BLaER1 treated with 17β-estradiol and CSF1 and Interleukin-3, amounts not matched to agents 10 nM and 100 nM (cell line): ENCODE data around the gene DNAH5.

ENCODE experiments used
- H3K27ac ChIP-seq, 11 experiments: shearing (Covaris generic); formaldehyde crosslinking; 2 replicates each; pipeline ENCODE4 v1.8.1; 2022
- H3K27me3 ChIP-seq, 11 experiments: shearing (Covaris generic); formaldehyde crosslinking; 2 replicates each; pipeline ENCODE4 v1.8.1; 2022
- H3K36me3 ChIP-seq, 11 experiments: shearing (Covaris generic); formaldehyde crosslinking; 2 replicates each; pipeline ENCODE4 v1.8.1; 2022
- H3K4me1 ChIP-seq, 10 experiments: shearing (Covaris generic); formaldehyde crosslinking; 2 replicates each; pipeline ENCODE4 v1.8.1; 2022
- H3K4me2 ChIP-seq, 11 experiments: shearing (Covaris generic); formaldehyde crosslinking; 2 replicates each; pipeline ENCODE4 v1.8.1; 2022
- H3K4me3 ChIP-seq, 10 experiments: shearing (Covaris generic); formaldehyde crosslinking; 2 replicates each; pipeline ENCODE4 v1.8.1; 2022
- H3K9ac ChIP-seq, 11 experiments: shearing (Covaris generic); formaldehyde crosslinking; 2 replicates each; pipeline ENCODE4 v1.8.1; 2022
- H3K9me3 ChIP-seq, 11 experiments: shearing (Covaris generic); formaldehyde crosslinking; replicated peaks in 1 of 11; 2 replicates each; pipeline ENCODE4 v1.8.1; 2022
- H4K20me1 ChIP-seq, 11 experiments: shearing (Covaris generic); formaldehyde crosslinking; 2 replicates each; pipeline ENCODE4 v1.8.1; 2022
- Cebpa-rat ChIP-seq, 11 experiments: shearing (Covaris generic); IDR thresholded peaks; 2 replicates each; pipeline ENCODE4 v1.8.1; 2022

Gene DNAH5

DNA sequence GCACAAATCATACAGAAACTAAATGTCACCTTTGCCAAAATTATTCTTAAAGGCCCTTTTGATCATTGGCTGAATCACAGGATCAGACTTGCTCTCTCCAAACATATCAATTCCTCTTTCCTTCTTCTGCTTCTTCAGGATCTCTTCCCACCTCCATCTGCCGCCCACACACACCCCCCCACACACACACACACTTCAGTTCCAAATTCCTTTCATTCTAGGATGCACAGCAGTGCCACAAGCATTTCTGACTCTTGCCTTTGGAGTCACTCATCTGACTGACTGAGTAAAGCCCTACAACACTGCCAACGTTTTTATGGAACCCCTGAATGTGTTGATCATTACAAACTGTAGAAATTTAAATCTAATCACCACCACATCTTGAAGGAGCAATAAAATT lies 22.9 kb downstream of the DNAH5 start:
- H3K4me1 ChIP-seq: no peaks in the 10 kb centered on the region
- H3K9me3 ChIP-seq: no peaks in the 10 kb centered on the region
- no peaks in the 10 kb centered on the region for H4K20me1 ChIP-seq
- no peak overlapping the region for H3K4me3 ChIP-seq
- H3K9ac ChIP-seq: no peak overlapping the region
- H3K27ac ChIP-seq: no peak overlapping the region
- no peak overlapping the region for H3K4me2 ChIP-seq
- TF ChIP-seq Cebpa-rat (IDR thresholded peaks at IDR 0.05): no peak
- no peaks in the 10 kb centered on the region for H3K27me3 ChIP-seq
- H3K36me3 ChIP-seq: no peaks in the 10 kb centered on the region

DNA sequence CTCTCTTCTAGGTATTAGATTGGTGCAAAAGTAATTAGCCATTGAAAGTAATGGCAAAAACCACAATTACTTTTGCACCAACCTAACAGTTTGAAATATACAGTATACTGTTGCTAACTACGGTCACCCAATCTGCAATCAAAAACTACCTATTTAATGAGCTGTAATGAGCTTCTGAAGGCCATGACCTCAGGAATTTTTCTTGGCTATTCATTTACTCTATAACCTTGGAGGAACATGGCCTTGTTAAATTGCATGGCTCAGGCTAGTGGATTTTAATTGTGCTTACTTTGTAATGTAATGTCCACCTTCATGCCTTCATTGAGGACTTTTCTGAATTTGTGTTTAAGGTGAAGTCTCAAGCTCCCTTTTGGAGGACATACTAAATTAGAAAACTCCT lies 24.7 kb downstream of the DNAH5 start:
- no peak for TF ChIP-seq Cebpa-rat (IDR thresholded peaks at IDR 0.05)
- Histone ChIP-seq H3K9ac (no peak overlapping the region), H4K20me1 (no peaks in the 10 kb centered on the region), H3K9me3 (no peaks in the 10 kb centered on the region), H3K4me2 (no peak overlapping the region), H3K27me3 (no peaks in the 10 kb centered on the region), H3K27ac (no peak overlapping the region), H3K4me3 (no peak overlapping the region), H3K36me3 (no peaks in the 10 kb centered on the region), H3K4me1 (no peaks in the 10 kb centered on the region)

DNA sequence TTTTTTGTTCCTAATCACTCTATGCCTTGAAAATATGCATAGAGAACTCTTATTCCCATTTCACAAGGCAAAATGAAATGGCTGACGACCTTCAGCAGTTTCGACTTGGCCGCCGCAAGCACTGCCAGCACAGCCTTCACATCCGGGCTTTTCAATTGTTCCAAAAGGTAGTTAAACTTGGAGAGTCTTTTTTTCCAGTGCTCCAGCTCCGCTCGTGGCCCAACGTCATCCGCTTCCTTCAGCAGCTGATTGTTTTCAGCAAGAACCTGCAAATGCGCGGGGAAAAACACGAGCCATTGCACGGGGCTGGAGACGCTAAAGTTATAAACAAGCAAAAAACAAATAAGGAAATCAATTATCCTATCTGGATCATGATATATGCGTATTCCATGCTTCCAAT lies 25.4 kb downstream of the DNAH5 start:
- H3K36me3 ChIP-seq: no peaks in the 10 kb centered on the region
- H4K20me1 ChIP-seq: no peaks in the 10 kb centered on the region
- H3K9me3 ChIP-seq: no peaks in the 10 kb centered on the region
- H3K4me2 ChIP-seq: no peak overlapping the region
- no peaks in the 10 kb centered on the region for H3K4me1 ChIP-seq
- no peak for TF ChIP-seq Cebpa-rat (IDR thresholded peaks at IDR 0.05)
- no peak overlapping the region for H3K9ac ChIP-seq
- H3K27me3 ChIP-seq: no peaks in the 10 kb centered on the region
- no peak overlapping the region for H3K4me3 ChIP-seq
- no peak overlapping the region for H3K27ac ChIP-seq

DNA sequence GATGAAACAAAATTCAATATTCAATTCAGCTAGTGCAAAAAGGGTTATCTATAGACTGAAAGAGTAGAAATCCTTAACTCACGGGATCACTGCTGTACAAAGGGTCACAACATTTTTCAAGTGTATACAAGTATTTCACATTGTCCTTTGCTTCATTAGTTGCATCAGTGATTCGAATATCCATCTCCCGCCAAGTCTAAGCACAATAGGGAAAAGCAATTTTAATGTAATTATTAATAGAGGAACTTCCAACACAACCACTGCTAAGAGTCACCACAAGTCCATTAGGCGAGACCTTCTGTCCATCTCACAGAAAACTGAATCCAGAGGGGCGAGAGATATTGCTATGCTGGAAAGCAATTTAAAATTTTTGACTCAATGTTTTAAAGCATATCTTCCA lies 27.4 kb downstream of the DNAH5 start:
- H3K27ac ChIP-seq: no peak overlapping the region
- no peak overlapping the region for H3K9ac ChIP-seq
- H3K27me3 ChIP-seq: no peaks in the 10 kb centered on the region
- no peaks in the 10 kb centered on the region for H4K20me1 ChIP-seq
- no peaks in the 10 kb centered on the region for H3K4me1 ChIP-seq
- H3K4me3 ChIP-seq: no peak overlapping the region
- no peaks in the 10 kb centered on the region for H3K9me3 ChIP-seq
- no peak for TF ChIP-seq Cebpa-rat (IDR thresholded peaks at IDR 0.05)
- H3K36me3 ChIP-seq: no peaks in the 10 kb centered on the region
- H3K4me2 ChIP-seq: no peak overlapping the region

DNA sequence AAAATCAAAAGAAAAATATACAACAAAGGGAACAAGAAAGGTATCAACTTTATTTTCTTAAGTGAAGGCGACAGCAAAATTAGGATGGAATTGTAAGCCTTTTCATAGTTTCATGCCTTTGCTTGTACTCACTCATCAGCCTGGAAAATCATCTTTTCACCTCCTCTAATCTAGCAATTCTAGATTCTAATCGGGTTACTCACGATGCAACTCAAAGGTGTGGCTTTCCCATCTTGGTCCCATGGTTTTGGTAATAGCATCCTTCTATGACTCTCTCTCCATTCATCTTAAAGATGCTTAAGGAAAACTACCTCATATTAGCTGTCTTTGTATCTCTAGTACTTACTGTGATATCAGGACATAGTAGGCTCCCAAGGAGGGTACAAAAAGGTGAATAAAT lies 30.5 kb downstream of the DNAH5 start:
- Histone ChIP-seq H3K4me3 (no peak overlapping the region), H3K4me2 (no peak overlapping the region), H4K20me1 (no peaks in the 10 kb centered on the region), H3K4me1 (no peaks in the 10 kb centered on the region), H3K27me3 (no peaks in the 10 kb centered on the region), H3K36me3 (no peaks in the 10 kb centered on the region), H3K27ac (no peak overlapping the region), H3K9ac (no peak overlapping the region), H3K9me3 (no peaks in the 10 kb centered on the region)
- TF ChIP-seq Cebpa-rat (IDR thresholded peaks at IDR 0.05): no peak

DNA sequence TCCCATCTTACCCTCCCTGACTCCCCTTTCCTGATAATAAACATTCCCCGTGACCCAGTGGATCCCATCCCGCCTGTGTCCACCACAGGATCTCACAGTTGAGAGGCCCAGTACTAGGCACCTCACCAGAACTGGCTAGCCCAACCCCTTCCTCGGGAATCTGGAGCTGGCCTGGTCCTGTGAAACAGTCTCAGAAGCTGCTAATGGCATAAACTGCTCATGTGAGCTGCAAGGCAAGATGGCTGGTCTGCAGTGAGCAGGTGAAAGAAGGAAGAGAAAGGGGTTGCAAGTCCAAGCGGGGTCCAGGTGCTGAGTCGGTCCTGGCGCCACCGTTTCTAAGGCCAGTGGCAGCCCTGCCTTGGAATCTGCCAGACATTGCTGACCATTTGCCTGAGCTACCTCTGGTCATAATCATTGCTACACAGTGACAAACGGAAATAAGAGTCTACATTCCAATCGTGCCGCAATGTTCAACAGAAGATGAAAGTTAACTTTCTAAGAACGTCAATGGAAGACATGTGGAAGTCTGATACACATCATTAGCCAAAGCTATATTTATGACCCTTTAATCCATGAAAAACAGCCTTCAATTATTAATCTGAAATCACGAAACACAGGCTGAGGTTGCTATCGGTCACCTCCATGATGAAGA lies 33.7 kb downstream of the DNAH5 start:
- Histone ChIP-seq H3K4me3 (no peak overlapping the region), H3K27me3 (no peaks in the 10 kb centered on the region), H3K4me1 (no peaks in the 10 kb centered on the region), H3K9ac (no peak overlapping the region), H3K36me3 (no peaks in the 10 kb centered on the region), H3K9me3 (no peaks in the 10 kb centered on the region), H3K27ac (no peak overlapping the region), H4K20me1 (no peaks in the 10 kb centered on the region), H3K4me2 (no peak overlapping the region)
- no peak for TF ChIP-seq Cebpa-rat (IDR thresholded peaks at IDR 0.05)

DNA sequence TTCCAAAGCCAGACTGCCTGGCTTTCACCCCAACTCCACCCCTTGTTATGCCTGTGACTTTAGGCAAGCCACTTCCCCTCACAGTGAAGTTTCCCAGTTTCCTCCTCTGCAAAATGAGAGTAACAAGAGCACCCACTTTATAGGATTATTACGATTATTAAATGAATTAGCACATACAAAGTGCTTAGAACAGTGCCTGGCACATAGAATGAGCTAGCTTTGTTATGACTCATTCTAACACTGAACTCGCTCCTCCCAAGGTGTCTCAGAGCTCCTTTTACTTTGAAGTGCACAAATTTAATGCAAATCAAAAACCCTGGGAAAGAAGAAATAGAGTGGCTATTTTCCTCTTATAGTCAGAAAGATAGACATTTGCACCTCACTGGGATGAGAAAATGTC lies 34.3 kb downstream of the DNAH5 start:
- H3K9me3 ChIP-seq: no peaks in the 10 kb centered on the region
- no peaks in the 10 kb centered on the region for H3K36me3 ChIP-seq
- H3K4me1 ChIP-seq: no peaks in the 10 kb centered on the region
- H4K20me1 ChIP-seq: no peaks in the 10 kb centered on the region
- no peaks in the 10 kb centered on the region for H3K27me3 ChIP-seq
- H3K9ac ChIP-seq: no peak overlapping the region
- TF ChIP-seq Cebpa-rat (IDR thresholded peaks at IDR 0.05): no peak
- H3K4me2 ChIP-seq: no peak overlapping the region
- no peak overlapping the region for H3K27ac ChIP-seq
- H3K4me3 ChIP-seq: no peak overlapping the region

DNA sequence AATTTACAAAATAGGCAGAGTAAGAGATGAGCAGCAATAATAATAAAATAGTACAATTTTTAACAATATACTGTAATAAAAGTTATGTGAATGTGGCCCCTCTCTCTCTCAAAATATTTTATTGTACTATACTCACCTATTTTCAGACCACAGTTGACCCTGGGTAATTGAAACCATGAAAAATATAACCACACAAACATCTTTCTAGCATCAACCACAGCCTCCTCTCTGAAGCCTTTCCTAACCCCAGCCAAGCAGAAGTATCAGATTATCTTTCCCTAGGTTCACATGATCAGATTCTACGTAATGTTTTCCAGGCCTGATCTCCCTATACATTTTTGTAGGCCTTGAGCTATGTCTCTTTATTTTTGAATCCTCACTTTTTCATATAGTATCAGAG lies 35.2 kb downstream of the DNAH5 start:
- H3K36me3 ChIP-seq: no peaks in the 10 kb centered on the region
- H3K9ac ChIP-seq: no peak overlapping the region
- H3K4me2 ChIP-seq: no peak overlapping the region
- no peak overlapping the region for H3K27ac ChIP-seq
- H3K4me1 ChIP-seq: no peaks in the 10 kb centered on the region
- no peak for TF ChIP-seq Cebpa-rat (IDR thresholded peaks at IDR 0.05)
- H3K27me3 ChIP-seq: no peaks in the 10 kb centered on the region
- H4K20me1 ChIP-seq: no peaks in the 10 kb centered on the region
- no peaks in the 10 kb centered on the region for H3K9me3 ChIP-seq
- no peak overlapping the region for H3K4me3 ChIP-seq

DNA sequence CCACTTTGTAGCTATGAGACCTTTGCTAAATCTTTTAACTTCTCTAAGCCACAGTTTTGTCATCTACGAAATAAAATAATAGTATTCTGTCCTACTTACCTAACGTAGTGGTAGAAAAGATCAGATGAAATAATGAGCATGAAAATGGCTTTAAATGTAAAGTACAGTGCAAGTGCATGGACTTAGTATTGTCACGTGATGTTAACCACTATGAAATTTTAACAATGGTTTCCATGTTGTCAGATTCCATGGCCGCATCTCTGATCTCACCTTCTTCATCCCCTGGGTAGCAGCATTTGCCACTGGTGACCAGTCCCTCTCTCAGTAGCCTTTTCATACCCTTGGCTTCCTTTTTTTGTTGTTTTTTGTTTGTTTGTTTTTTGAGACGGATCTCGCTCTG lies 45.9 kb downstream of the DNAH5 start:
- no peak for TF ChIP-seq Cebpa-rat (IDR thresholded peaks at IDR 0.05)
- no peak overlapping the region for H3K9ac ChIP-seq
- no peaks in the 10 kb centered on the region for H3K9me3 ChIP-seq
- H3K36me3 ChIP-seq: no peaks in the 10 kb centered on the region
- H3K4me1 ChIP-seq: no peaks in the 10 kb centered on the region
- H3K4me2 ChIP-seq: no peak overlapping the region
- no peak overlapping the region for H3K4me3 ChIP-seq
- no peaks in the 10 kb centered on the region for H4K20me1 ChIP-seq
- no peak overlapping the region for H3K27ac ChIP-seq
- no peaks in the 10 kb centered on the region for H3K27me3 ChIP-seq

DNA sequence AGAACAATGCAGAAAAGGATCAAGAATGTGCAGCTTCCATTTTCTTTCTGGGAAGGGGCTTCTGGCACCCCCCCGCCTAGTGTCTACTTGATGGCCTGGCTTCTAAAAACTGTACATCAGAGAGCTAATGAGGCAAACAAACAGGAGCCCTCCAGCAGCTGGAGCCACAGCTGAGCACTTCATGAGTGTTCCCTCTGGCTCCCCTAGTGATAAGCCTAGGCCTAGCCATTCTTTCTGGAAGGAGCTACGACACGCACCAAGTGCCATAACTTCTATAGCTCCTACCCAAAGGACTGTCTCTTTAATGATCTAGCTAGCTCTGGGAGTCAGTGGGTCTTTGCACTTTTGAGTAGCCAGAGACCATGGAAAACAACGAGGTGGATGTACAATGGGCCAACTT lies 66.1 kb downstream of the DNAH5 start:
- H3K4me3 ChIP-seq: no peak overlapping the region
- no peak overlapping the region for H3K4me2 ChIP-seq
- H3K36me3 ChIP-seq: no peaks in the 10 kb centered on the region
- no peaks in the 10 kb centered on the region for H3K27me3 ChIP-seq
- H3K9ac ChIP-seq: no peak overlapping the region
- no peak for TF ChIP-seq Cebpa-rat (IDR thresholded peaks at IDR 0.05)
- no peak overlapping the region for H3K27ac ChIP-seq
- no peaks in the 10 kb centered on the region for H3K4me1 ChIP-seq
- no peaks in the 10 kb centered on the region for H4K20me1 ChIP-seq
- peaks cover 0 to 35% (median 11%) of the 10 kb centered on the region in 11 experiments; a peak in 15 of 22 replicates for H3K9me3 ChIP-seq
